Type B pancreatic cell (in vitro differentiated cells): ENCODE results near the gene STX1B. TPM values are rescaled to one million over a fixed set of nuclear protein-coding genes. Genes with fewer than 3 reads are reported as not detected.

Experiments used
- DNase-seq: peaks from one replicate; pipeline ENCODE4 v3.0.0; 2021; ENCODE audit warnings: mixed read lengths; ENCODE audit not compliant: unreplicated experiment; ENCODE audit errors: extremely low spot score
- H3K27ac Mint-ChIP-seq: 2 replicates; pipeline ENCODE4 v1.8.0; 2021; ENCODE audit warnings: mild to moderate bottlenecking, mixed read lengths
- H3K27me3 Mint-ChIP-seq: 2 replicates; pipeline ENCODE4 v1.8.0; 2021; ENCODE audit warnings: mixed read lengths
- H3K36me3 Mint-ChIP-seq: 2 replicates; pipeline ENCODE4 v1.8.0; 2021; ENCODE audit warnings: mixed read lengths
- H3K4me1 Mint-ChIP-seq: one replicate; pipeline ENCODE4 v1.8.0; 2021; ENCODE audit warnings: mixed read lengths; ENCODE audit not compliant: unreplicated experiment
- H3K4me3 Mint-ChIP-seq: 2 replicates; pipeline ENCODE4 v1.8.0; 2021; ENCODE audit warnings: mild to moderate bottlenecking, mixed read lengths
- H3K9me3 Mint-ChIP-seq: 2 replicates; pipeline ENCODE4 v1.8.0; 2021; ENCODE audit warnings: mixed read lengths
- total RNA-seq: library from RNA; stranded (reverse); gene quantifications from 2 replicates; pipeline ENCODE4 v1.2.1, GENCODE V29; 2021; ENCODE audit warnings: low replicate concordance
- TF ChIP-seq, protein P1 (sequence below): fragments of 200-600 bp; sonication (generic); conservative IDR thresholded peaks from 2 replicates; pipeline ENCODE4 v1.5.0; 2021; ENCODE audit warnings: antibody characterized with exemption, mild to moderate bottlenecking

Gene STX1B
- total RNA-seq, 1 donor from 2014 or later: 9.9 TPM

DNA sequence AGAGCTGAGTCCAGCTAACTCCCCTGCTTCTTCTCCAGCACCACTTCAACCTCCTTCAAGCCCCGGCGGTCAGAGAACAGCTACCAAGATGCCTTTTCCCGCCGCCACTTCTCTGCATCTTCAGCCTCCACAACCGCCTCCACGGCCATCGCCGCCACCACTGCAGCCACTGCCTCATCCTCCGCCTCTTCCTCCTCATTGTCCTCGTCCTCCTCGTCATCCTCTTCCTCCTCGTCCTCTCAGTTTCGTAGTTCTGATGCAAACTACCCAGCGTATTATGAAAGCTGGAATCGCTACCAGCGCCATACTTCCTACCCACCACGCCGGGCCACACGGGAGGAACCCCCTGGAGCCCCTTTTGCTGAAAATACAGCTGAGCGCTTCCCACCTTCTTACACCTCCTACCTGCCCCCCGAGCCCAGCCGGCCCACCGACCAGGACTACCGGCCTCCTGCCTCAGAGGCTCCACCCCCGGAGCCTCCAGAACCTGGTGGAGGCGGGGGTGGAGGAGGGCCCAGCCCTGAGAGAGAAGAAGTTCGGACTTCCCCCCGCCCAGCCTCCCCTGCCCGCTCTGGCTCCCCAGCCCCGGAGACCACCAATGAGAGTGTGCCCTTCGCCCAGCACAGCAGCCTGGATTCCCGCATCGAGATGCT lies 45.7 kb downstream of the STX1B start:
- no peaks in the 10 kb centered on the region for H3K27me3 Mint-ChIP-seq
- no peak overlapping the region for H3K4me3 Mint-ChIP-seq
- no peaks in the 10 kb centered on the region for H3K4me1 Mint-ChIP-seq
- H3K9me3 Mint-ChIP-seq: no peaks in the 10 kb centered on the region
- H3K27ac Mint-ChIP-seq: no peak overlapping the region
- TF ChIP-seq, protein P1, sequence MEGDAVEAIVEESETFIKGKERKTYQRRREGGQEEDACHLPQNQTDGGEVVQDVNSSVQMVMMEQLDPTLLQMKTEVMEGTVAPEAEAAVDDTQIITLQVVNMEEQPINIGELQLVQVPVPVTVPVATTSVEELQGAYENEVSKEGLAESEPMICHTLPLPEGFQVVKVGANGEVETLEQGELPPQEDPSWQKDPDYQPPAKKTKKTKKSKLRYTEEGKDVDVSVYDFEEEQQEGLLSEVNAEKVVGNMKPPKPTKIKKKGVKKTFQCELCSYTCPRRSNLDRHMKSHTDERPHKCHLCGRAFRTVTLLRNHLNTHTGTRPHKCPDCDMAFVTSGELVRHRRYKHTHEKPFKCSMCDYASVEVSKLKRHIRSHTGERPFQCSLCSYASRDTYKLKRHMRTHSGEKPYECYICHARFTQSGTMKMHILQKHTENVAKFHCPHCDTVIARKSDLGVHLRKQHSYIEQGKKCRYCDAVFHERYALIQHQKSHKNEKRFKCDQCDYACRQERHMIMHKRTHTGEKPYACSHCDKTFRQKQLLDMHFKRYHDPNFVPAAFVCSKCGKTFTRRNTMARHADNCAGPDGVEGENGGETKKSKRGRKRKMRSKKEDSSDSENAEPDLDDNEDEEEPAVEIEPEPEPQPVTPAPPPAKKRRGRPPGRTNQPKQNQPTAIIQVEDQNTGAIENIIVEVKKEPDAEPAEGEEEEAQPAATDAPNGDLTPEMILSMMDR: no peak
- no peak for DNase-seq
- H3K36me3 Mint-ChIP-seq: peaks cover 21% of the 10 kb centered on the region

DNA sequence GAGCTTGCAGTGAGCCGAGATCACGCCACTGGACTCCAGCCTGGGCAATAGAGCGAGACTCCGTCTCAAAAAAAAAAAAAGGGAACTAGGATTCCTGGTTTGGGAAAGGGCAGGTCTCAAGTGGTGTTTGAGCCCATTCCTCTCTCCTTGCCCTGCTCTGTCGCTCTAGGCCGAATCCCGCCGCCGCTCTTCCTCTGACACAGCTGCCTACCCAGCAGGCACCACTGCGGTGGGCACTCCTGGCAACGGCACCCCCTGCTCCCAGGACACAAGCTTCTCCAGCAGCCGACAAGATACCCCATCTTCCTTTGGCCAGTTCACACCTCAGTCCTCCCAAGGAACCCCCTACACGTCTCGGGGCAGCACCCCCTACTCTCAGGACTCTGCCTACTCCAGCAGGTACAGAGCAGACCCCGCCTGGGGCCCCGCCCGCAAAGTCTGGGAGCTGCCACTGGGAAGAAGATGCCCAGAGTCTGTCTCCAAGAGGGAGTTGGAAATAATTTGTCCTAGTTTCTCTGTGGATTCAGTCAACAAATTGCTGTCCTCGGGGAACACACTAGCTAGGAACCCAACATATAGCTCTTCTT lies 46.4 kb downstream of the STX1B start:
- TF ChIP-seq, protein P1: no peak
- DNase-seq: no peak
- H3K4me1 Mint-ChIP-seq: peaks cover 2% of the 10 kb centered on the region
- no peak overlapping the region for H3K27ac Mint-ChIP-seq
- no peaks in the 10 kb centered on the region for H3K9me3 Mint-ChIP-seq
- peaks cover 21% of the 10 kb centered on the region for H3K36me3 Mint-ChIP-seq
- no peaks in the 10 kb centered on the region for H3K27me3 Mint-ChIP-seq
- no peak overlapping the region for H3K4me3 Mint-ChIP-seq

DNA sequence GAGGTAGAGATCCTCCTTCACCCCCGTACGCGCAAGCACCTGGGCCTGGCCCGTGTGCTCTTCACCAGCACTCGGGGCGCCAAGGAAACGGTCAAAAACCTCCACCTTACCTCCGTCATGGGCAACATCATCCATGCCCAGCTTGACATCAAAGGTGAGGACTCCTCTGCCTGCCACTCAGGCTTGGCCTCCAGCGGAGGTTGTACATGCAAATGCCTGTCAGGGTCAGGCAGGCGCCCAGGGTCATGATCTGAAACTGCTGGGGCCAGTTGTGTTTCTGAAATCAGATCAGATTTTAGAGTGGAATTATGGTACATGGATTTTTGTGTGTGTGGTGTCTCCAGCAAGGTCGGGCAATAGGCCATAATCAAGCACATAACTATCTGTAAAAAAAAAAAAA lies 49.1 kb downstream of the STX1B start:
- H3K27me3 Mint-ChIP-seq: no peaks in the 10 kb centered on the region
- H3K9me3 Mint-ChIP-seq: no peaks in the 10 kb centered on the region
- no peak for DNase-seq
- peaks cover 4% of the 10 kb centered on the region for H3K4me1 Mint-ChIP-seq
- no peak overlapping the region for H3K27ac Mint-ChIP-seq
- H3K36me3 Mint-ChIP-seq: peaks cover 10% of the 10 kb centered on the region
- TF ChIP-seq, protein P1: no peak
- no peak overlapping the region for H3K4me3 Mint-ChIP-seq

DNA sequence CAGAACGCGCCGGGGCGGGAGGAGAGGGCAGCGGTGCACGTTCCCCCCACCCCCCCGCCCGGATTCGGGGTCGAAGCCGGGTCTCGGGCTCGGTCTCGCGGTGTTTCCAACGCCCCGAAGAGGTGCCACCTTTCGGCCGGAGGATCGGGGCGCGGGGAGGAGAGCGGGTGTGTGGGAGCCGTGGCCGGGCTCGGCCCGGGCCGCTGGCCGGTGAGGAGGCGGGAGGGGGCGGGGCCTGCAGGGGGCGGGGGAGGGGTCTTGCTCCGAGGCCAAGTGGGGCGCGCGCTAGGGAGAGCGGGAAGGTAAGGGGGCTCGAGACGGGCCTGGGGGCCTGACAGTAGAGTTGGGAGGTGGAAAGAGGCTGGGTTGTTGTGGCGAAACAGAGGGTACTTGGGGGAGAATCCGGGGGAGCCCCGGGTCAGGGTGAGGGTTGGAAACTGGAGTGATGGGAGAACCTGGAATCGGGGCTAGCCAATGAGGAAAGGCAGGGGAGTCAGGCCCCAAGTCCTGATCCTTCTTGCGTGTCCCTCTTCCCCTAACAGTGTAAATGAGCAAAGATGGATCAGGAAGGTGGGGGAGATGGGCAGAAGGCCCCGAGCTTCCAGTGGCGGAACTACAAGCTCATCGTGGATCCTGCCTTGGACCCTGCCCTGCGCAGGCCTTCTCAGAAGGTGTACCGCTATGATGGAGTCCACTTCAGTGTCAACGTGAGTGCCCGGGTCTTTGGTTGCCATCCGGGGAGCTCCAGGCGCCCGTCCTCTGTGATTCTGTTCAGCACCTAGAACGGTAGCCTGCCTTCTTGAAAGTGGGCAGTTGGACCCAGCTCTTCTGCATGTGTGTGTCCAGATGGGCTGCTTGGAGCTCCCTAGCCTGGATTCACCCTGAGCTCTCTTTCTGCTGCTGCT lies 52.0 kb downstream of the STX1B start:
- peak overlapping the region; percentile 93 for H3K4me3 Mint-ChIP-seq
- peaks cover 10% of the 10 kb centered on the region for H3K36me3 Mint-ChIP-seq
- DNase-seq: no peak
- H3K4me1 Mint-ChIP-seq: peaks cover 9% of the 10 kb centered on the region
- TF ChIP-seq, protein P1: no peak
- H3K9me3 Mint-ChIP-seq: no peaks in the 10 kb centered on the region
- H3K27me3 Mint-ChIP-seq: no peaks in the 10 kb centered on the region
- H3K27ac Mint-ChIP-seq: peak overlapping the region; percentile 89

DNA sequence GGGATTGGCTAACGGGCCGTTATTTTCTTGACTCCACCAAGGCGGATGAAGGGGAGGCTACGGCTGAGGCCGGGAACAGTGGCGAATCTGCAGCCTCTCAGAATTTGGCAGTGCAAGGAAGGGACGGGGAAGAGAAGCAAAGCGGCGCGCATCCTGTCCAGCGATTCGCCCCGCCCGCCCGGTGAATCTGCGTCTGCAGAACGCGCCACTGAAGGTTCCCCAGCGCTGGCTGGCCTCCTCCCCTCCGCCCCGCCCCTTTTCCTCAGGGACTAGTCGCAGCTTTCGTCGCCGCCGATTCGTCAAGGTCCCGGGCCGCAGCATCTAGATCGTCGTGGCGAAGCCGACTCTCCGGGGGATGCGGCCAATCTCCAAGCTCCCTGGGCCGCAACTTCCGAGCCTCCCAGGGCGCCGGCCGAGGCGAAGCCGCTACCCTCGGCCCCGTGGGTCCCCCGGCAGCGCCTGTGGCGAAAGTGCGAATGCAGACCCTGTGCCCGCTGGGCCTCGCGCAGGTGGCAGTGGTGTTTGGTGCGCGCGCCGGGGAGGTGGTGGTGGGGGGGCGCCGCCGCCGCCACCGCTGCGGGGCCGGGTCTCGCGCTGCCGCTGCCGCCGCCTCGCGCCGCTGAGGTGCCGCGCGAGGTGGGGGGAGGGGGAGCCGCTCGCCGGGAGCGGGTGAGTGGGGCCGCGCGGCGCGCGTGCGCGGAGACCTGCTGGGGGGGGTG lies 52.8 kb downstream of the STX1B start, which contains the start of gene SETD1A:
Gene SETD1A (plus strand): TSS at position 299 of the 719 bp plus-strand sequence. CDS start 978 bp downstream, outside the sequence.
- DNase-seq: peak; percentile 96
- H3K27ac Mint-ChIP-seq: peak within 1 kb of the TSS; percentile 99
- H3K4me3 Mint-ChIP-seq: peak within 1 kb of the TSS; percentile 97
- no peaks in the 10 kb centered on the region for H3K9me3 Mint-ChIP-seq
- H3K36me3 Mint-ChIP-seq: peaks cover 5% of the 10 kb centered on the region
- no peaks in the 10 kb centered on the region for H3K27me3 Mint-ChIP-seq
- TF ChIP-seq, protein P1: peak; percentile 28
- peaks cover 10% of the 10 kb centered on the region for H3K4me1 Mint-ChIP-seq
